Common myeloid progenitor, CD34-positive (primary cell): ENCODE data around the gene TMEM170A.
"Not testable (repeated sequence)": the region's sequence is repeated elsewhere in the genome, so short reads cannot be mapped to it uniquely, and the experiment has no call there.

ENCODE experiments used
- CTCF ChIA-PET: fragments of 350-600 bp; sonication (Branson Sonifier 250); formaldehyde crosslinking; loops from one replicate; lab custom pipeline; 2021; ENCODE audit warnings: antibody characterized with exemption; lab: Charles Lee
- POLR2A ChIA-PET: fragments of 350-600 bp; sonication (Branson Sonifier 250); formaldehyde crosslinking; loops from one replicate; lab custom pipeline; 2021; ENCODE audit warnings: antibody characterized with exemption; lab: Charles Lee
- DNase-seq, 3 donors: peaks; one replicate each; pipeline versions ENCODE4 v3.0.0 to v3.0.0-alpha.2; 2013
- H3K27ac ChIP-seq, 2 experiments: 1 replicate in 1 of 2; 2 replicates in 1 of 2; pipeline ENCODE4 v1.7.0; 2013; ENCODE audit warnings: inconsistent platforms in 2 of 2, low read length in 2 of 2, mild to moderate bottlenecking in 2 of 2, low read depth in 1 of 2, moderate library complexity in 1 of 2; ENCODE audit not compliant: severe bottlenecking in 2 of 2, insufficient read depth in 1 of 2, poor library complexity in 1 of 2
- H3K27me3 ChIP-seq, 5 experiments: replicated peaks in 2 of 5; 1 replicate in 3 of 5; 2 replicates in 2 of 5; pipeline versions ENCODE4 v1.6.1 to v1.7.0; 2013; ENCODE audit warnings: low read length in 4 of 5, mild to moderate bottlenecking in 2 of 5, moderate library complexity in 2 of 5, inconsistent platforms in 1 of 5; ENCODE audit not compliant: insufficient read depth in 5 of 5, control insufficient read depth in 4 of 5
- H3K36me3 ChIP-seq, 4 experiments: 1 replicate in 2 of 4; 2 replicates in 2 of 4; pipeline versions ENCODE4 v1.6.1 to v1.7.0; 2013; ENCODE audit warnings: low read length in 3 of 4, control low read depth in 1 of 4, mild to moderate bottlenecking in 1 of 4; ENCODE audit not compliant: control insufficient read depth in 4 of 4, insufficient read depth in 4 of 4
- H3K4me1 ChIP-seq, 4 experiments: 1 replicate in 3 of 4; 2 replicates in 1 of 4; pipeline versions ENCODE4 v1.6.1 to v1.7.1; 2013; ENCODE audit warnings: low read length in 3 of 4, mild to moderate bottlenecking in 3 of 4, control low read depth in 1 of 4, inconsistent platforms in 1 of 4, moderate library complexity in 1 of 4; ENCODE audit not compliant: control insufficient read depth in 4 of 4, insufficient read depth in 4 of 4; ENCODE audit errors: control extremely low read depth in 1 of 4
- H3K4me3 ChIP-seq, 7 experiments: 1 replicate in 4 of 7; 2 replicates in 3 of 7; pipeline versions ENCODE4 v1.5.1 to v1.7.0; 2013; ENCODE audit warnings: mild to moderate bottlenecking in 7 of 7, low read length in 6 of 7, moderate library complexity in 6 of 7, inconsistent platforms in 2 of 7, low read depth in 2 of 7, control low read depth in 1 of 7; ENCODE audit not compliant: insufficient read depth in 4 of 7, control insufficient read depth in 1 of 7; ENCODE audit errors: extremely low read depth in 1 of 7
- H3K9me3 ChIP-seq, 5 experiments: 1 replicate in 4 of 5; 2 replicates in 1 of 5; pipeline versions ENCODE4 v1.6.1 to v1.7.1; 2013; ENCODE audit warnings: low read length in 4 of 5, mild to moderate bottlenecking in 2 of 5, inconsistent platforms in 1 of 5, low read depth in 1 of 5, moderate library complexity in 1 of 5; ENCODE audit not compliant: control insufficient read depth in 4 of 5, insufficient read depth in 2 of 5; ENCODE audit errors: control extremely low read depth in 1 of 5
- WGBS: methylation state at CpG from one replicate; pipeline ENCODE4 v1.1.5; 2013; ENCODE audit not compliant: insufficient coverage; 5-methylcytosine and 5-hydroxymethylcytosine counted together

Gene TMEM170A

GRCh38 chr16:75501359-75501758, 36.9 kb upstream of the TMEM170A start:
- H3K36me3 ChIP-seq: no peaks in the 10 kb centered on the region
- no peak overlapping the region for H3K4me3 ChIP-seq
- H3K9me3 ChIP-seq: no peaks in the 10 kb centered on the region
- H3K27me3 ChIP-seq: peaks cover 0 to 5% (median 0%) of the 10 kb centered on the region in 5 experiments
- H3K4me1 ChIP-seq: peaks cover 0 to 5% (median 2%) of the 10 kb centered on the region in 4 experiments
- DNase-seq: no peak
- CTCF ChIA-PET: interaction anchor here (1.2 kb wide), 1 partner anchor 18 kb away, joined by 3 read pairs; no protein-coding TSS in a partner anchor
- WGBS: 100% methylated on average over 3 of the region's 5 CpGs
- POLR2A ChIA-PET: no interaction called here
- H3K27ac ChIP-seq: no peak overlapping the region

DNA sequence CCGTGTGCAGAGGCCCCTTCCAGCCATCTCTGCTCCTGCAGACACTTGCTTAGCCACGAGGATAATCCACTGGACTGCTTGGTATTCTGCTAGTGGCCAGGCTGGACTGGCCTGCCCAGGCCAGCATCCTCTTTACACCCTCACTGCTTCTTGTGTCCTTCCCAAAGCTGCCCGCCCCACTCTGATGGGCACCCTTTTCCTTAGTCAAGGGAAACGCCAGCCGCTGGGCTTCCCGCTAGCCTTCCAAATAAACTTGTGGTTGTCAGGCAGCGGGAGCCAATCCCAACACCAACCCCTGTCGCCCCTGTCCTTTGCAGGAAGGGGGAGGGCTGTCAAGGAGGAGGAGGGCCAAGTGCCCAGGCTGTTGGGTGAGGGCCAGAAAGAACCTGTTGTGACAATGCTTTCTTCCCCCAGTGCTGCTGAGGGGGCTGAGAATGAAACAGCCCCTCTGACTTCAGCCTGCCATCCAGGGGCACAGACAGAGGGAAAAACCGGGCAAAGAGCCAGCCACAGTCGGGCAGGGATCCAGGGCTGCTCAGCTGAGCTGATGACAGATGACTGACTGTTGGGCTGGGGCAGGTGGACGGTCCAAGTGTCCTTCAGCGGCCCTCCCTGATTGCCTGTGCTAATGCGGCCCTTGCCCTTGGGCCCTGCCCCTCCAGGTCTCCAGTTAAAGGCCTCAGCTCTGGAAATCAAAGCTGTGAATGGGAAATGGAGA, 34.3 kb upstream of the TMEM170A start:
- H3K27ac ChIP-seq, POLR2A ChIA-PET: not testable (repeated sequence)
- WGBS: 92% methylated on average over 2 of the region's 13 CpGs

DNA sequence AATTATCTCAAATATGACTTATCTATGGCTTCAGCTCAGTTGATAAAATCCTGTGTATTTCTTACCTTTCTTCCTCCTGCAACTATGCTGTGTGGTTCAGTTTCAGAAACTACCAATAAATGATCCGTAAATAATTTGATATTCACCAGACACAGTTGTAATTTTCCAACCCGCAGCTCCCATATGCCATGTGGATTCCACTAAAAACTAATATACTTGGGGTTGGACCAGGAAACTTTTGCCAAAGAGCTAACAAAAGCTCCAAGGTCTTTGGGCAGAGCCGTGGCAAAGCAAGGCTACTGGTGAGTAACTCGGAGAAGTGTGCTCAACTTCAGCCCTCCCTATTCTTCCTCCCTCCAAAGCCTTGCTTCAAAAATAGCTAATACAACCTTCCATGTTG, 33.1 kb upstream of the TMEM170A start:
- Histone ChIP-seq H3K27me3 (peaks cover 0 to 25% (median 20%) of the 10 kb centered on the region in 5 experiments), H3K9me3 (no peaks in the 10 kb centered on the region), H3K27ac (no peak overlapping the region), H3K4me3 (no peak overlapping the region), H3K4me1 (peaks cover 0 to 17% (median 12%) of the 10 kb centered on the region in 4 experiments), H3K36me3 (no peaks in the 10 kb centered on the region)
- WGBS: 96% methylated on average over 3 of the region's 4 CpGs
- DNase-seq: no peak
- CTCF ChIA-PET: interaction anchor here (1.0 to 1.7 kb wide), 6 partner anchors 11 to 269 kb away, joined by 3 to 7 read pairs (median 4); no protein-coding TSS in a partner anchor
- POLR2A ChIA-PET: interaction anchor here (0.5 kb wide), 1 partner anchor 72 kb away, joined by 5 read pairs; no protein-coding TSS in a partner anchor

More for the DNA sequence above, 34.3 kb upstream of the TMEM170A start:
- H3K4me3 ChIP-seq, DNase-seq, CTCF ChIA-PET, H3K9me3 ChIP-seq, H3K36me3 ChIP-seq: not testable (repeated sequence)
- Histone ChIP-seq H3K27me3 (peaks cover 0 to 20% (median 15%) of the 10 kb centered on the region in 5 experiments), H3K4me1 (peaks cover 0 to 17% (median 12%) of the 10 kb centered on the region in 4 experiments)

DNA sequence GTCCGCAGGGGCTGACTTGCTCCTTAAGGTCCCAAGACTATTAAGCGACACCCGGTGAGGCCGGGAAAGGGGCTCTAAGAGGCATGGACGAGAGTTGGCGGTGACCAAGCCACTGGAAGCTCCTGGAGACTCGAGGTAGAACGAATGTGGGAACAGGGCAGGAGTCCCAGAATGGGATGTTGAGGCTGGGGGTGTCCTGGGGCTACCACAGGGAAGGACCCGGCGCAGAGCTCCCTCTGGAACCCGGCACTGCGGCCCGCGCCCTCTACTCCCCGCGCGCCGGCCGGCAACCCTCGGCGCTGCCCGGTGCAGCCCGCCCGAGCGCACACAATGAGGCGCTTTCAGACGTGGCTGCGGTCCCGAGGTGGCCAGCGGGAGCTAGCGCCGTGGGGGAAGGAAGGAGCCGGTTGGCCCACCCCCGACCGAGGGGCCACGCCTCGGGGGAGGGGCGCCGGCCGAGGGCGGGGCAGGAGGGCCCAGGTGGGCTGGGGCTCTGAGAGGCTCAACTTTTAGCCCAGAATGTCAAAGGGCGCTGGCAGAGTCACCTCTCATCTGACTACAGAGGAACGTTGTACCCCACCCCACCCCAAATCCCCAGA, 30.7 kb upstream of the TMEM170A start, which contains the start of gene CHST6:
TSS of gene CHST6 (minus strand) at position 366 of the 599 bp plus-strand sequence. CDS start 15,613 bp downstream, outside the sequence.
- peak within 1 kb of the TSS; percentile 9 to 66 (median 57) for H3K4me3 ChIP-seq
- under 1% methylated on average over 23 of the region's 43 CpGs for WGBS
- peak; percentile 14 to 48 (median 45) for DNase-seq
- H3K36me3 ChIP-seq: no peaks in the 10 kb centered on the region
- peaks cover 0 to 17% (median 12%) of the 10 kb centered on the region in 4 experiments for H3K4me1 ChIP-seq
- H3K27ac ChIP-seq: no peak within 1 kb of the TSS
- POLR2A ChIA-PET: no interaction called here
- H3K27me3 ChIP-seq: peaks cover 0 to 25% (median 21%) of the 10 kb centered on the region in 5 experiments
- no peaks in the 10 kb centered on the region for H3K9me3 ChIP-seq
- CTCF ChIA-PET: interaction anchor here (1.0 to 1.4 kb wide), 3 partner anchors 16 to 30 kb away, joined by 3 to 5 read pairs (median 5); no protein-coding TSS in a partner anchor

DNA sequence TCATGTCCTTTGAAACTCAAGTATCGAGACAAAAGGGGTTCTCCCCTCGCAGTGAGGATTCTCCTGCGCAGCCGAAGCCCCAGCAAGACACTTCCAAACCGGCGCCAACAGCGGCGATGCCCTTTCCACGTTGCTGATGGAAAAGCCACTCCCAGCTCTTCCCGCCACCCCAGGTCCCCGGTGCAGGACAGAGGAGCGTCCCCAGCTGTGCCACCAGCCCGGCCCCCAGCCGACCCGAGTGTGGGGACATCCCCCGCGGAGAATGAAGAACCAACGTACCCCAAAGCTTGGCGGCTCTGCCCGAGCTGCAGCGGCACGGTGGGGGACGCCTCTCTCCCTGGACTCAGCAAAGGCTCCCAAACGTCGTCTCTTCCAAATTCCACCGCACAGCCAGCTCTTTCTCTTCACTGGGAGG, 30.2 kb upstream of the TMEM170A start:
- POLR2A ChIA-PET: no interaction called here
- CTCF ChIA-PET: interaction anchor here (1.0 to 1.4 kb wide), 5 partner anchors 17 to 30 kb away, joined by 3 to 6 read pairs (median 5); no protein-coding TSS in a partner anchor
- peak in 2 of 3 donors; percentile 22 to 27 for DNase-seq
- Histone ChIP-seq H3K27ac (no peak overlapping the region), H3K4me1 (peaks cover 0 to 17% (median 12%) of the 10 kb centered on the region in 4 experiments), H3K27me3 (peaks cover 0 to 25% (median 21%) of the 10 kb centered on the region in 5 experiments), H3K9me3 (no peaks in the 10 kb centered on the region), H3K36me3 (no peaks in the 10 kb centered on the region), H3K4me3 (peak overlapping the region in 6 of 7 experiments; percentile 42 to 66 (median 58))
- 19% methylated on average over 26 of the region's 26 CpGs for WGBS

DNA sequence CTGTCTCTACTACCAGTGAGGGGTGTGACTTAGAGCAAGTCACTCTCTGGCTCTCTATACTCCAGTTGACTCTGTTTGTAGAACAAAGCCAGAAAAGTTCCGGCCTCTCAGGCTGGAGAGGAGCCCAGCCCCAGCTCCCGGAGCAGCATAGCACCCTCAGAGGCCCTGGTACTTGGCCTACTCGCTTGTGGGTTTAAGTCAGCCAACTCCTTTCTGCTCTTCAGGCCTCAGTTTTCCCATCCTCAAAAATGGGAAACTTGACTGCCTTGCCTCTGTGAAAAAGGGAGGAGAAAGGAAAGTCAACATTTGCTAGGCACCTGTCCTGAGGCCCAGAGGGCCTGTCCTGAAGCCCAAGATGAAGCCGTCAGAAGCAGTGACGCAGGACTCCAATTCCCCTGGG, 29.7 kb upstream of the TMEM170A start:
- Histone ChIP-seq H3K4me3 (peak overlapping the region in 1 of 7 experiments; percentile 66), H3K36me3 (no peaks in the 10 kb centered on the region), H3K9me3 (no peaks in the 10 kb centered on the region), H3K27ac (no peak overlapping the region), H3K4me1 (peaks cover 0 to 17% (median 12%) of the 10 kb centered on the region in 4 experiments), H3K27me3 (peaks cover 0 to 25% (median 21%) of the 10 kb centered on the region in 5 experiments)
- no peak for DNase-seq
- POLR2A ChIA-PET: no interaction called here
- 96% methylated on average over 5 of the region's 5 CpGs for WGBS
- CTCF ChIA-PET: interaction anchor here (1.0 to 1.4 kb wide), 5 partner anchors 17 to 29 kb away, joined by 3 to 6 read pairs (median 5); no protein-coding TSS in a partner anchor
